HepG2 (cell line): ENCODE results near the gene ATIC. TPM values are rescaled to one million over a fixed set of nuclear protein-coding genes. Genes with fewer than 3 reads are reported as not detected.

Experiments
- ATF2 ChIP-seq: sonication (generic); formaldehyde crosslinking; IDR thresholded peaks from 2 replicates; pipeline ENCODE4 v1.4.0; 2020; ENCODE audit warnings: missing genetic modification reagents
- BRD4 ChIP-seq: sonication (generic); formaldehyde crosslinking; IDR thresholded peaks from 2 replicates; pipeline ENCODE4 v1.4.0; 2020; ENCODE audit warnings: missing genetic modification reagents
- ESRRA ChIP-seq: sonication (generic); formaldehyde crosslinking; IDR thresholded peaks from 2 replicates; pipeline ENCODE4 v1.5.1; 2020; ENCODE audit warnings: mild to moderate bottlenecking, low read depth, missing genetic modification reagents
- HMG20A ChIP-seq: IDR thresholded peaks from 2 replicates; pipeline ENCODE4 v1.6.1; 2016; ENCODE audit warnings: borderline replicate concordance
- LCORL ChIP-seq, 2 experiments: fragments of 450-650 bp in 1 of 2; sonication (generic) in 1 of 2; formaldehyde crosslinking in 1 of 2; IDR thresholded peaks; 2 replicates each; pipeline versions ENCODE4 v1.5.0 to v1.6.1; 2017 to 2020; ENCODE audit warnings: antibody characterized with exemption in 1 of 2, missing genetic modification reagents in 1 of 2
- MBNL3 ChIP-seq: fragments of 250-450 bp; sonication (Bioruptor Pico); conservative IDR thresholded peaks from 2 replicates; pipeline ENCODE4 v1.8.0; 2022; ENCODE audit warnings: mild to moderate bottlenecking, inconsistent platforms
- PAXIP1 ChIP-seq: sonication (generic); formaldehyde crosslinking; conservative IDR thresholded peaks from 2 replicates; pipeline ENCODE4 v1.4.0; 2020; ENCODE audit warnings: mild to moderate bottlenecking, missing genetic modification reagents, moderate library complexity
- PHF5A ChIP-seq: IDR thresholded peaks from one replicate; pipeline ENCODE4 v1.6.1; 2018; ENCODE audit warnings: low read depth, missing genetic modification reagents; ENCODE audit not compliant: unreplicated experiment
- PRDM4 ChIP-seq: sonication (generic); formaldehyde crosslinking; IDR thresholded peaks from 2 replicates; pipeline ENCODE4 v1.9.0; 2021; ENCODE audit warnings: missing genetic modification reagents, borderline replicate concordance
- YY1 ChIP-seq: IDR thresholded peaks from 2 replicates; pipeline ENCODE4 v1.6.1; 2011; ENCODE audit warnings: low read length, low read depth, moderate library complexity, mild to moderate bottlenecking; ENCODE audit not compliant: insufficient read depth, insufficient replicate concordance
- ZMAT3 ChIP-seq: sonication (generic); formaldehyde crosslinking; conservative IDR thresholded peaks from 2 replicates; pipeline ENCODE4 v1.7.0; 2021; ENCODE audit warnings: missing genetic modification reagents
- ZNF276 ChIP-seq: sonication (generic); formaldehyde crosslinking; IDR thresholded peaks from 2 replicates; pipeline ENCODE4 v1.4.0; 2020; ENCODE audit warnings: mild to moderate bottlenecking, low read depth, missing genetic modification reagents
- ZNF547 ChIP-seq: sonication (generic); formaldehyde crosslinking; IDR thresholded peaks from 2 replicates; pipeline ENCODE4 v1.5.1; 2020; ENCODE audit warnings: mild to moderate bottlenecking, missing genetic modification reagents
- ZNF674 ChIP-seq: sonication (generic); formaldehyde crosslinking; IDR thresholded peaks from 2 replicates; pipeline ENCODE4 v1.5.0; 2020; ENCODE audit warnings: low read depth, mild to moderate bottlenecking, missing genetic modification reagents
- ZNF713 ChIP-seq: sonication (generic); formaldehyde crosslinking; IDR thresholded peaks from 2 replicates; pipeline ENCODE4 v1.4.0; 2020; ENCODE audit warnings: mild to moderate bottlenecking, missing genetic modification reagents
- ZNF75D ChIP-seq: sonication (generic); formaldehyde crosslinking; IDR thresholded peaks from 2 replicates; pipeline ENCODE4 v1.8.1; 2023; ENCODE audit warnings: missing genetic modification reagents, mild to moderate bottlenecking, borderline replicate concordance
- ZNF780A ChIP-seq: sonication (generic); formaldehyde crosslinking; IDR thresholded peaks from 2 replicates; pipeline ENCODE4 v1.8.0; 2022; ENCODE audit warnings: mild to moderate bottlenecking, missing genetic modification reagents, moderate library complexity
- polyA plus RNA-seq, 8 experiments: library from polyadenylated mRNA; depleted of rRNA in 3 of 8; stranded (reverse) in 7 of 8; unstranded in 1 of 8; fragments of >200 nt; fragmentation: Illumina TruSeq in 4 of 8; extraction: Trizol in 4 of 8; gene quantifications; 2 replicates each; pipeline versions ENCODE4 v1.2.1 to v1.2.3, GENCODE V29; 2011 to 2016; ENCODE audit warnings: low read depth in 4 of 8, missing spikeins in 1 of 8, mixed read lengths in 1 of 8; ENCODE audit not compliant: insufficient read depth in 1 of 8
- total RNA-seq, 5 experiments: library from RNA; depleted of rRNA; stranded (reverse); fragments of >200 nt; fragmentation: Illumina TruSeq; extraction: Trizol; gene quantifications; 2 replicates each; pipeline ENCODE4 v1.2.3, GENCODE V29; 2016; ENCODE audit warnings: low read depth in 1 of 5

ATIC gene
- total and polyA plus RNA-seq, 2 of the 13 experiments (the other 11 are each of a cell fraction or from before 2014, with no cell fraction given) = 89.8 to 146 TPM

GRCh38 chr2:215311625-215312396, at the start of gene ATIC (continued):
- TF ChIP-seq ZNF276 (CRISPR knock-in tag) (peak; percentile 98), LCORL (IDR thresholded peaks at IDR 0.05) (no peak), LCORL (CRISPR knock-in tag; IDR thresholded peaks at IDR 0.05) (peak; percentile 93), ATF2 (CRISPR knock-in tag) (peak; percentile 71), ESRRA (CRISPR knock-in tag) (peak; percentile 78; the same call in 1 of the 2 replicates), ZNF780A (CRISPR knock-in tag) (no peak; the same call in 1 of the 2 replicates), ZNF674 (CRISPR knock-in tag) (peak; percentile 97), HMG20A (CRISPR knock-in tag) (no peak; the same call in 1 of the 2 replicates), BRD4 (CRISPR knock-in tag) (peak; percentile 95), YY1 (peak; percentile 91), PHF5A (no peak), MBNL3 (no peak), ZNF547 (CRISPR knock-in tag) (peak; percentile 97), ZNF713 (CRISPR knock-in tag) (peak; percentile 99; the same call in 1 of the 2 replicates), PRDM4 (CRISPR knock-in tag) (peak; percentile 43; the same call in 1 of the 2 replicates), ZNF75D (0 out of 2 replicates have a peak, but pooled peaks have one; percentile 75), PAXIP1 (CRISPR knock-in tag) (peak; percentile 60), ZMAT3 (CRISPR knock-in tag) (peak; percentile 98)
